ENCODE measurements around the gene HIC1.
"Not testable (repeated sequence)": the region's sequence is repeated elsewhere in the genome, so short reads cannot be mapped to it uniquely, and the experiment has no call there.

The HIC1 gene, protein sequence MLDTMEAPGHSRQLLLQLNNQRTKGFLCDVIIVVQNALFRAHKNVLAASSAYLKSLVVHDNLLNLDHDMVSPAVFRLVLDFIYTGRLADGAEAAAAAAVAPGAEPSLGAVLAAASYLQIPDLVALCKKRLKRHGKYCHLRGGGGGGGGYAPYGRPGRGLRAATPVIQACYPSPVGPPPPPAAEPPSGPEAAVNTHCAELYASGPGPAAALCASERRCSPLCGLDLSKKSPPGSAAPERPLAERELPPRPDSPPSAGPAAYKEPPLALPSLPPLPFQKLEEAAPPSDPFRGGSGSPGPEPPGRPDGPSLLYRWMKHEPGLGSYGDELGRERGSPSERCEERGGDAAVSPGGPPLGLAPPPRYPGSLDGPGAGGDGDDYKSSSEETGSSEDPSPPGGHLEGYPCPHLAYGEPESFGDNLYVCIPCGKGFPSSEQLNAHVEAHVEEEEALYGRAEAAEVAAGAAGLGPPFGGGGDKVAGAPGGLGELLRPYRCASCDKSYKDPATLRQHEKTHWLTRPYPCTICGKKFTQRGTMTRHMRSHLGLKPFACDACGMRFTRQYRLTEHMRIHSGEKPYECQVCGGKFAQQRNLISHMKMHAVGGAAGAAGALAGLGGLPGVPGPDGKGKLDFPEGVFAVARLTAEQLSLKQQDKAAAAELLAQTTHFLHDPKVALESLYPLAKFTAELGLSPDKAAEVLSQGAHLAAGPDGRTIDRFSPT

DNA sequence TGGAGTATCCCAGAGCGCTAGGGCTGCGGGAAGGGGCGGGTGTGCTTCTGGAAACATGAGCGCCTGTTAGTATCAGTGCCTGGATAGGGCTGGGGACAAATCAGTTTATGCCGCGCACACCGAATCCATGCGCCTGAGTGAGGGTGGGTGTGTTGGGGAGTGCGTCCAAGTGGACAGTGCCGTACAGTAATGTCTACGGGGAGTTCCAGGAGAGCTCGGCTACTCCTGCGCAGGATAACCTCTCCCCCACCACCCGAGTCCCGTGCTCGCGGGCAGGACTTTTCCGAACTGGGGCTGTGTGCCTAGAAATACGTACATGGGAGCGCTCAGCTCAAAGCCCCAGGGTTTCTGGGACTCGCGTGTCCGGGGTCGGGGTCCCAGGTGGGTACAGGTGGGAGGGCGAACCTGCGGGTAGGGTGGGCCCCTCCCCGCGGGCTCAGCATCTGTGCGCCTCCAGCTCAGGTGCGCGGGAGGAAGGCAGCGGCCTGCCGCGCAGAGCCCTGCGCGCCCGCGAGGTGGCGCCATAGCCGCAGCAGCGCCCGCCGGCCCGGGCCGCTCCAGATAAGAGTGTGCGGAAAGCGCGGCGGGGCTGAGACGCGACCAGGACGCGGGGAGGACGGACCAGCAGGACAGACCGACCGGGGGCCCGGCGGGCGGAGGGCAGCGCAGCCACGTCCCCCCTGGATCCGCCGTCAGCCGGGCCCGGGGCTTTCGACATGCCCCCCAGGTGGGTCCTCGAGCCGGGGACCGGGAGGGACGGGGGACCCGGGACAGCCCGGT lies at the start of gene HIC1:
Gene HIC1, plus strand, starts transcription at position 592 of the 780 bp plus-strand sequence. CDS start 1,588 bp downstream, outside the sequence.
- DNase-seq = no peak

- no peak for DNase-seq
These were observed 46.4 kb upstream of the HIC1 start for GRCh38 chr17:2008332-2009126.

DNA sequence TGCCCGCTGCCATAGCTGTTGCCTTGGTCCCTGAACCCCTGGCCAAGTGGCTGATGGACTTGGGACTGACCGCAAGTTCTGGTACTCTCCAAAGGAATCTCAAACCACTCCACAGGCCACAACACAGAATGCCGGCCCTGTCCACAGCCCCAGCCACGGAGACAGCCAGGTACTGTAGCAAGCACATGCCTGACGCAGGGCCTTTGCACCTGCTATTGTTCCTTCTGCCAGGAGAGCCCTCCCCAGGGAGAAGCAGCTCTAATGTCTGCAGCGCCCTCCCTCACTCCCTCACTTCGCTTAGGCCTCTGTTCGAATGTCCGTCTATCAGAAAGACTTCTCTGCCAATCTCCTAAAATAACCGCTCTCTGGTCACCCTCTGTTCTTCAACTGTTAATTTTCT lies 45.2 kb upstream of the HIC1 start:
- no peak for DNase-seq

DNA sequence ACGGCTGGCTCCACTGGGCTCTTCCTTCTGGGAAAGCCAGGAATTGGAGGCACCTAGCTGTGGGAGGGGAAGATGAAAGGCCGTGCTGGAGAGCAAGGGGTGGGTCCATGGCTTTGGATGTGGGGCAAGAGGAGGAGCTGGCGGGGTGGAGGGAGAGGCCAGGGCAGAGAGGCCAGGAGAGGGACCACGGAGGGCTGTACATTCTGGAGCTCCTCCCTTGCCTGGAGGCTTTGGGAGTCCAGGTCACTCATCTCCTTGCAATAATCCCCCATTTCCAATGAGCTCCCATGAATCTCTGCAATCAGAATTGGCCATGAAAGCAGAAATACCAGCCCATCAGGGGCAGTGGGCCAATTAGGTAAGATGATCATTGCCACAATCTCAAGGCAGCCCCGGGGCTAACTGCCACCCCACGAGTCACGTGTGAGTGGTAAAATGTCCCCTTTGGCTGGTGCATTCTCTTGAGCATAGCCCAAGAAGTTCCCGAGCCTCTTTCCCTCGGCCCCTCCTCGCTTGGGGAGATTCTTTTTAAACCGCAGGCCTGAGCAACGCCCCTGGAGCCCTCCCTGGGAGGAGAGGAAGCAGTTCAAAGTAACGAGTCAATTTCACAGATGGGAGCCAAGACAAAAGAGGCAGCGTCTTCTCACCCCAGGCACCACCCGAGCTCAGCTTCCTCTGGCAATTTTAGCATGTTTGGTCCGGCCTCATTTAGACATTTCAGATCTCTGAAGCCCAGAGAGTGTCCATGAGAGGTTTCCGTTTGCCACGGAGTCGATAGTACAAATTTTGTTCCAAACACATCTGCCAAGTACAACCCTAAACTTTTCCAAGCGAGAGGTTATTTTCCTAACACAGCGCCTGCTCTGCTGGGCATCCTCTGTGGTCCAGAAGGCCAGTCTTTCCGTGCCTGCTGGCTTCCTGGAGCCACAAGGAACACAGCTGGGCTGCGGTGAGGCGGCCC lies 43.2 kb upstream of the HIC1 start:
- no peak for DNase-seq

DNA sequence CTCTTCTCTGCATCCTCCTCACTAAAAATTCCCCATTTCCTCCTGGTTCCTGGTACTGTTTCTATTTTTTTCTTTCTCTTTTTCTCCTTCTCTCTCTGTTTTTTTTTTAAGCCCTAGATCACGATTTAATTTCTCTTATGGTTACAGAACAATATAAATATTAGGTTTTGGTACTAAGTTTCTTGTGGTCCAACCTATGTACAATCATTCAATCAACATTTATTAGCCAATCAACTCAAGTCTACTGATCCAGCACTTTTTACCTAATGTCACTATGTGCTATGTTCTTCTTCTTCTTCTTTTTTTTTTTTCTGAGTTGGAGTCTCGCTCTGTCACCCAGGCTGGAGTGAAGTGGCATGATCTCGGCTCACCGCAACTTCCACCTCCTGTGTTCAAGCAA lies 42.4 kb upstream of the HIC1 start:
- no peak for DNase-seq

GRCh38 chr17:2013220-2013993 lies 41.5 kb upstream of the HIC1 start:
- not testable (repeated sequence) for DNase-seq

- no peak for DNase-seq
These were observed 40.9 kb upstream of the HIC1 start for GRCh38 chr17:2013994-2014317.

- no peak for DNase-seq
These were observed 39.6 kb upstream of the HIC1 start for GRCh38 chr17:2015314-2015713.

GRCh38 chr17:2016494-2016893 lies 38.4 kb upstream of the HIC1 start:
- no peak for DNase-seq

GRCh38 chr17:2017274-2017941 lies 37.5 kb upstream of the HIC1 start:
- no peak for DNase-seq

DNA sequence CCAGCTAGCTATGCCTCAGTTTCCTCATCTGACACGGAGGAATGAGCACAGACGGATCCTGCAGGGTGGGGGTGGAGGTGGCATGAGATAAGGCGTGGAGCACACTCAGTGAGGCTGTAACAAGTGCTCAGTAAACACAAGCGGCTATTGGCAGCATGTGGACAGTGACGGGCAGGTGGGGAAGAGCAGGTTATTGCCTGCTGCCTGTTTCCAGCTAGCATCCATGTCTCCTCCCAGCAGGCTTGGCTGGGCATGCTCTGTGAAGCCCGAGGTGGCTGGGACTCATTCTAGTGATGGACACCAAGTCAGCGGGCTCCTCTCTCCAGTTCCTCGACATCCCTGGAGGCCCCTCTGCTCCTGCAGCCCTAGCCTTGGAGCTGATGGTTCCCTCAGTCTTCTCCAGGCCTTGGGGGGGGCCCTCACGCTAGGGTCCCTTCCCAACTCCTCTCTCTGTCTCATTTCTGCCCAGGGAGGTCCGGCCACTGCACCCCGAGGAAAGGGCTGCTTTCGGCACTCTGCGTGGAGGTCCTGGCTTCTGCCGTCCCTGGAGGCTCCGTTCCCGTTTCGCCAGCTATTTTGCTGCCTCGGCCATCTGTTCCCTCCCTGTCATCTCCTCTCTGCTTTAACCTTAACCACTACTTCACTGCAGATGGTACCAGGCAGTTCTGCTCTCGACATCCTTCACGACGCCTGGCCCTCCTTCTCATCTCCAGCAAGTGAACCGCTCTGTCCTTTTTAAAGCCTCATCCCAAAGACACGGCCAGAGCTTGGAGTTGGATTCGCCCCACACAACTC lies 36.0 kb upstream of the HIC1 start:
- no peak for DNase-seq

DNA sequence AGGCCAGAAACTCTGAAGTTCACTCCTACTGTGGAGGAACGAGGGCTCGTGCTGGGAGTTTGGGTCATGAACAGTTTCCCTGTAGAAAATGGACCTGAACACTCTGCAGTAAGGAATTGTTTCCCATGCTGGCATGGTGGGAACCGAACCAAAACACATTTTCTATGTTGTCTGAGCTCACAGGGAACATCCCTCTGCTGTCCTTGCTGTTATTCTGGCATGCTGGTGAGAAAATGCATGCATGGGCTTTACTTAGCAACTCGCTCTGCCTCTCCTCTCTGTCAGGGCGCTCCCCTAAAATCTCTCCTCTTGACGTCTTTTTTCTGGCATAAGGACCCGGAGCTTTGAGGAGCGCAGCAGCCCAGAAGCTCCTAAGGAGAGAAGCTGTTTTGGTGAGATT lies 35.2 kb upstream of the HIC1 start:
- no peak for DNase-seq

GRCh38 chr17:2020721-2021120 lies 34.2 kb upstream of the HIC1 start:
- DNase-seq = no peak

GRCh38 chr17:2022647-2023240 lies 32.2 kb upstream of the HIC1 start:
- DNase-seq = no peak

DNA sequence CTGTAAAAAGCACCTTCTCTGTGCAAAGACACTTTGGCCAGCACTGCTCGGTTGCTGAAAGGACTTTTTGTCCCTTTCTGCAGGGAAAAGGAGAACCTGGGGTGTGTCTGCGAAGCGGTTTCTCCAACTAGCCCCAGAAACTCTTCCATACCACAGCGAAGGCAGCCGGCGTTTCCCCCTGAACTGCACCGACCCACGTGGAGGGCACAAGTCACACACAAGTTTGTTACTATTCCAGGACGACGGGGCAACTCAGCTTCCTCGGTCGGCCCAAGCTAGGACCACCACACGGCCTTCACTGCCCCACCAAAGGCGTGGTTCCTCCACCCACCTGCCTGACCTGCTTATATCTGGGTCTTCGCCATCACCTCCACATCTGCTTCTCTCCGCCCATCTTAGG lies 31.6 kb upstream of the HIC1 start:
- DNase-seq = no peak

GRCh38 chr17:2023692-2024571 lies 31.0 kb upstream of the HIC1 start:
- DNase-seq = no peak

DNA sequence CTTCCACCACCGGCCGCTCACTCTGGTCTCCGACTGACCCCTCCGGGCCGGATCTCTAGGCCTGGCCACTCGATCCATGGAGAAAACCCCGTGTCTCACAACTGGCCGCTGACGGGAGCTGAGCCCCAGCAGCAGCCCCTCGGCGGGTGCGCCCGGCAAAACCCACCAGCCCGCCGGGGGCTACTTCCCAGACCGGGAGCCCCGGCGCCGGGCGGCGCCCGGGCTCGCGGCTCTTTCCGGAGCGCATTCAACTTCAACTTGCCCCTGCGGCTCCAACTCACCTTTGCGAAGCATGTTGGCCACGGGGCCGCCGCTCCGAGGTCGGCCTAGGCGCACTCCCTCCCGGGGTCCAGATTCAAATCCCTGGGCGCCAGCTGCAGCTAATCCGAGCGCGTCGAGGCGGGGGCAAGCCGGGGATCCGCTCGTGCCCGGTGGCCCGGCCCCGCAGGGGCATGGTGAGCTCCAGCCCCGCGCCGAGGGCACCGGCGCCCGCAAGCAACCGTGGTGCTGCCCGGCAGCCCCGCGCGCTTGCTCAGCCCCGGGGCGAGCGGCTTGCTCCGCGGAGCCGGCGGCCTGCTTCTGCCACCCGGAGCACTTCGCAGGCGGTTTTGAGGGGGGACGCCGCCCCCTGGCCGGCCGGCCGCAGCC lies 30.2 kb upstream of the HIC1 start:
- DNase-seq = no peak
